Measurements from ENCODE around the gene MAP7D1.
"Not testable (repeated sequence)": the region's sequence is repeated elsewhere in the genome, so short reads cannot be mapped to it uniquely, and the experiment has no call there.

MAP7D1 gene

GRCh38 chr1:36157115-36157903, 1.3 kb downstream of the MAP7D1 start:
- peaks cover 17% of the 10 kb centered on the region for H3K79me2 ChIP-seq
- peak overlapping the region; percentile 34 for H2AFZ ChIP-seq
- H3K4me1 ChIP-seq, result peaks cover 7% of the 10 kb centered on the region
- TF ChIP-seq CTCF (IDR thresholded peaks at IDR 0.05), result no peak
- H3K27ac ChIP-seq, result peak overlapping the region; percentile 69
- H3K4me3 ChIP-seq (ENCODE audit: low read depth, low read length), result peak overlapping the region; percentile 78
- no peaks in the 10 kb centered on the region for H3K36me3 ChIP-seq (ENCODE audit: control insufficient read depth, insufficient read depth, low read length)
- no peaks in the 10 kb centered on the region for H3K27me3 ChIP-seq (ENCODE audit: control insufficient read depth, insufficient read depth, low read length)
- H3K9me3 ChIP-seq (ENCODE audit: control insufficient read depth, low read length), result no peaks in the 10 kb centered on the region
- H3K9ac ChIP-seq, result no peak overlapping the region
- H3K4me2 ChIP-seq (ENCODE audit: low read length), result peak overlapping the region; percentile 60

DNA sequence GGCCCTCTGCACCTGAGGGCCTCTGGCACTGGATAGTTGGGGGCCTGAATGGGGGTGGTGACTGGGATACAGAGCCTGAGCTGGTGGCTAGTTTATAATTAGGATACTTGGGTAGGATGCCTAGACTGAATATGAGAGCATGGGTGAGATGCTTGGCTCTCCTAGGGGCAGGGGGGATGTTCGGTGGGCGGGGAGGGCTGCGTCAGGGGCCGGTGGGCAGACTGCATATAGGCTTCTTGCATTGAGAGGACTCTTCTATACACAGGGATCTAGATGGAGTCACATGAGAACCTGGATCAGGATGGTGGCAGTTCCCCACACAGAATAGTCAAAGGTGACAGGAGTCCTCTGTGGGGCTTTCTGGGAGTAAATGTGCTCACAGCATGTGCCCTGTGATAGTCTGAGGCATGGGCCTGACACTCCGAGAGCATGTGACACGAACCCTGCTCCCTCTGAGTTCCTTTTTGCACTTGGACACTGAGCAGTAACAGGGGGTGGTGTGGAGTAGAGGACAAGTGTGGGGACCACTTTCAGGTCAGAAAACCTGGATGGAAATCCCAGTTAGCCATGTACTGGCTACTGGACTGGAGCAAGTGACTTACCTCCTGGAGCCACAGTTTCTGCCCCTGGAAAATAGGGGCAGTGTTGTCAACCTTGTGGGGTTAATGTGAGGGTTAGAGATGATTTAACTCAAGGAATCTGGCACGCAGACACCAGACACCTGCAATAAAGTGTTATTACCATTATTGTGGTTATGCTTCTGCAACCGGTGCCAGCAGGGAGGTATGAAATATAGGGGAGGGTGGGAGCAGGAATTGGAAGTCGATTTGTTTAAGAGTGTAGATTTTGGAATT, 2.2 kb downstream of the MAP7D1 start:
- Histone ChIP-seq H3K36me3 (ENCODE audit: control insufficient read depth, insufficient read depth, low read length) (no peaks in the 10 kb centered on the region), H3K9me3 (ENCODE audit: control insufficient read depth, low read length) (no peaks in the 10 kb centered on the region), H3K27ac (peak overlapping the region; percentile 69), H3K4me3 (ENCODE audit: low read depth, low read length) (peak overlapping the region; percentile 78), H3K79me2 (peaks cover 17% of the 10 kb centered on the region), H3K4me2 (ENCODE audit: low read length) (peak overlapping the region; percentile 60), H2AFZ (no peak overlapping the region), H3K4me1 (peaks cover 7% of the 10 kb centered on the region), H3K27me3 (ENCODE audit: control insufficient read depth, insufficient read depth, low read length) (no peaks in the 10 kb centered on the region), H3K9ac (no peak overlapping the region)
- no peak for TF ChIP-seq CTCF (IDR thresholded peaks at IDR 0.05)

DNA sequence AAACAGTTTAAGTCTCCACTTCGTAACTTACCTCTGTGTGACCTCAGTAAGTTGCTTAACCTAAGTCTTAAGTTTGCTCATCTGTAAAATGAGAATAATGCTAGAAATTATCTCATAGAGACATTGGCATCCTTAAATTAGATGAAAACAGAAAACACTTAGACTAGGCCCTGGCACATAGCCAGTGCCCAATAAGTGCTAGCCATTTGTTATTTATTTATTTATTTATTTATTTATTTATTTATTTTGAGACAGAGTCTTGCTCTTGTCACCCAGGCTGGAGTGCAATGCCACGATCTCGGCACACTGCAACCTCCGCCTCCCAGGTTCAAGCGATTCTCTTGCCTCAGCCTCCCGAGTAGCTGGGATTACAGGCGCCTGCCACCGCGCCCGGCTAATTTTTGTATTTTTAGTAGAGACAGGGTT, 2.9 kb downstream of the MAP7D1 start:
- H3K4me2 ChIP-seq (ENCODE audit: low read length); H3K9me3 ChIP-seq (ENCODE audit: control insufficient read depth, low read length); H3K27me3 ChIP-seq (ENCODE audit: control insufficient read depth, insufficient read depth, low read length); H3K4me3 ChIP-seq (ENCODE audit: low read depth, low read length); H3K4me1 ChIP-seq; H3K36me3 ChIP-seq (ENCODE audit: control insufficient read depth, insufficient read depth, low read length); H3K27ac ChIP-seq; H2AFZ ChIP-seq; H3K9ac ChIP-seq: not testable (repeated sequence)
- H3K79me2 ChIP-seq, result peaks cover 17% of the 10 kb centered on the region

GRCh38 chr1:36159614-36160387, 3.8 kb downstream of the MAP7D1 start:
- Histone ChIP-seq H3K9ac (no peak overlapping the region), H3K4me1 (peaks cover 7% of the 10 kb centered on the region), H3K4me2 (ENCODE audit: low read length) (no peak overlapping the region), H3K79me2 (peaks cover 21% of the 10 kb centered on the region), H3K9me3 (ENCODE audit: control insufficient read depth, low read length) (no peaks in the 10 kb centered on the region), H3K36me3 (ENCODE audit: control insufficient read depth, insufficient read depth, low read length) (no peaks in the 10 kb centered on the region), H3K4me3 (ENCODE audit: low read depth, low read length) (no peak overlapping the region), H3K27ac (peak overlapping the region; percentile 73), H2AFZ (no peak overlapping the region), H3K27me3 (ENCODE audit: control insufficient read depth, insufficient read depth, low read length) (no peaks in the 10 kb centered on the region)
- TF ChIP-seq CTCF (IDR thresholded peaks at IDR 0.05), result no peak

Measured in parathyroid adenoma (tissue), 2 donors.